Effector memory CD4-positive, alpha-beta T cell (primary cell): ENCODE results near the gene HEG1.

Experiments used
- DNase-seq, 3 donors: peaks; one replicate each; pipeline ENCODE4 v3.0.0-alpha.2; 2020
- H3K27ac ChIP-seq: 2 replicates; pipeline ENCODE4 v1.7.0; 2013; ENCODE audit warnings: mild to moderate bottlenecking, low read length, moderate library complexity; ENCODE audit not compliant: insufficient read depth, poor library complexity, severe bottlenecking
- H3K27me3 ChIP-seq: replicated peaks from 2 replicates; pipeline ENCODE4 v1.7.0; 2013; ENCODE audit warnings: mild to moderate bottlenecking, low read length; ENCODE audit not compliant: insufficient read depth, control insufficient read depth, poor library complexity, severe bottlenecking
- H3K36me3 ChIP-seq: 2 replicates; pipeline ENCODE4 v1.7.0; 2013; ENCODE audit warnings: mild to moderate bottlenecking, low read length, moderate library complexity; ENCODE audit not compliant: control insufficient read depth, insufficient read depth
- H3K4me1 ChIP-seq: 2 replicates; pipeline ENCODE4 v1.7.0; 2013; ENCODE audit warnings: low read length, mild to moderate bottlenecking; ENCODE audit not compliant: control insufficient read depth, insufficient read depth, poor library complexity, severe bottlenecking
- H3K4me3 ChIP-seq: 2 replicates; pipeline ENCODE4 v1.7.0; 2013; ENCODE audit warnings: low read length, low read depth, mild to moderate bottlenecking; ENCODE audit not compliant: insufficient read depth, poor library complexity, severe bottlenecking
- H3K9me3 ChIP-seq: 2 replicates; pipeline ENCODE4 v1.7.0; 2013; ENCODE audit warnings: mild to moderate bottlenecking, low read length, moderate library complexity; ENCODE audit not compliant: control insufficient read depth

The HEG1 gene

GRCh38 chr3:124973290-124973689 lies 82.5 kb downstream of the HEG1 start:
- DNase-seq = no peak
- no peak overlapping the region for H3K4me3 ChIP-seq
- no peak overlapping the region for H3K27ac ChIP-seq
- H3K4me1 ChIP-seq = no peaks in the 10 kb centered on the region
- H3K27me3 ChIP-seq = no peaks in the 10 kb centered on the region
- peaks cover 42% of the 10 kb centered on the region for H3K36me3 ChIP-seq
- no peaks in the 10 kb centered on the region for H3K9me3 ChIP-seq

- H3K36me3 ChIP-seq = peaks cover 42% of the 10 kb centered on the region
- no peak overlapping the region for H3K27ac ChIP-seq
- no peaks in the 10 kb centered on the region for H3K9me3 ChIP-seq
- H3K27me3 ChIP-seq = no peaks in the 10 kb centered on the region
- no peak for DNase-seq
- no peak overlapping the region for H3K4me3 ChIP-seq
- H3K4me1 ChIP-seq = no peaks in the 10 kb centered on the region
Measured at GRCh38 chr3:124972457-124972856, 83.3 kb downstream of the HEG1 start.

GRCh38 chr3:124969963-124970722 lies 85.7 kb downstream of the HEG1 start:
- Histone ChIP-seq H3K27me3 (no peaks in the 10 kb centered on the region), H3K4me1 (no peaks in the 10 kb centered on the region), H3K36me3 (peaks cover 32% of the 10 kb centered on the region), H3K4me3 (no peak overlapping the region), H3K9me3 (no peaks in the 10 kb centered on the region), H3K27ac (no peak overlapping the region)
- DNase-seq = no peak

- Histone ChIP-seq H3K4me3 (no peak overlapping the region), H3K4me1 (no peaks in the 10 kb centered on the region), H3K27ac (no peak overlapping the region), H3K36me3 (peaks cover 32% of the 10 kb centered on the region), H3K27me3 (no peaks in the 10 kb centered on the region), H3K9me3 (no peaks in the 10 kb centered on the region)
- DNase-seq = no peak
Measured at GRCh38 chr3:124969190-124969589, 86.6 kb downstream of the HEG1 start.

- H3K27ac ChIP-seq = no peak overlapping the region
- DNase-seq = no peak
Measured at GRCh38 chr3:124967964-124968363, 87.8 kb downstream of the HEG1 start.

GRCh38 chr3:124966521-124967445 lies 89.0 kb downstream of the HEG1 start:
- Histone ChIP-seq H3K36me3 (peaks cover 17% of the 10 kb centered on the region), H3K4me3 (no peak overlapping the region), H3K4me1 (no peaks in the 10 kb centered on the region), H3K27ac (no peak overlapping the region), H3K27me3 (no peaks in the 10 kb centered on the region), H3K9me3 (no peaks in the 10 kb centered on the region)
- DNase-seq = no peak

More at GRCh38 chr3:124967964-124968363, 87.8 kb downstream of the HEG1 start:
- Histone ChIP-seq H3K4me3 (no peak overlapping the region), H3K27me3 (no peaks in the 10 kb centered on the region), H3K36me3 (peaks cover 25% of the 10 kb centered on the region), H3K9me3 (no peaks in the 10 kb centered on the region), H3K4me1 (no peaks in the 10 kb centered on the region)

- H3K4me3 ChIP-seq = no peak overlapping the region
- DNase-seq = no peak
- no peaks in the 10 kb centered on the region for H3K9me3 ChIP-seq
- no peaks in the 10 kb centered on the region for H3K27me3 ChIP-seq
- H3K36me3 ChIP-seq = peaks cover 12% of the 10 kb centered on the region
- no peak overlapping the region for H3K27ac ChIP-seq
- no peaks in the 10 kb centered on the region for H3K4me1 ChIP-seq
Measured at GRCh38 chr3:124965413-124965812, 90.4 kb downstream of the HEG1 start.

- H3K4me3 ChIP-seq = no peak overlapping the region
- DNase-seq = no peak
- H3K27me3 ChIP-seq = no peaks in the 10 kb centered on the region
- no peaks in the 10 kb centered on the region for H3K9me3 ChIP-seq
- peaks cover 1% of the 10 kb centered on the region for H3K36me3 ChIP-seq
- no peak overlapping the region for H3K27ac ChIP-seq
- no peaks in the 10 kb centered on the region for H3K4me1 ChIP-seq
Measured at GRCh38 chr3:124964387-124964786, 91.4 kb downstream of the HEG1 start.

GRCh38 chr3:124963755-124964154 lies 92.0 kb downstream of the HEG1 start:
- no peaks in the 10 kb centered on the region for H3K27me3 ChIP-seq
- H3K4me3 ChIP-seq = no peak overlapping the region

GRCh38 chr3:124962403-124962940 lies 93.3 kb downstream of the HEG1 start:
- no peaks in the 10 kb centered on the region for H3K36me3 ChIP-seq
- no peak for DNase-seq
- no peaks in the 10 kb centered on the region for H3K9me3 ChIP-seq
- no peak overlapping the region for H3K27ac ChIP-seq
- H3K4me3 ChIP-seq = no peak overlapping the region
- H3K27me3 ChIP-seq = no peaks in the 10 kb centered on the region
- no peaks in the 10 kb centered on the region for H3K4me1 ChIP-seq

More at GRCh38 chr3:124963755-124964154, 92.0 kb downstream of the HEG1 start:
- Histone ChIP-seq H3K27ac (no peak overlapping the region), H3K36me3 (no peaks in the 10 kb centered on the region), H3K4me1 (no peaks in the 10 kb centered on the region), H3K9me3 (no peaks in the 10 kb centered on the region)
- no peak for DNase-seq
